Measurements from ENCODE around the gene CHN2. TPM values are rescaled to one million over a fixed set of nuclear protein-coding genes. Genes with fewer than 3 reads are reported as not detected.

CHN2 gene
- polyA plus RNA-seq, 1 experiment, result not detected

GRCh38 chr7:29434380-29434768 lies 239.8 kb downstream of the CHN2 start:
- no peak for DNase-seq (ENCODE audit: low read depth, low spot score)
- H3K4me3 ChIP-seq (ENCODE audit: low read depth, low read length), result no peak overlapping the region
- ChIA-PET CTCF (interaction anchor here (0.6 kb wide), 1 partner anchor 610 kb away, joined by 3 read pairs; no protein-coding TSS in a partner anchor), POLR2A (no interaction called here)
- TF ChIP-seq CTCF (IDR thresholded peaks at IDR 0.05; ENCODE audit: low read depth, low read length), result no peak
- no peak overlapping the region for H3K27ac ChIP-seq (ENCODE audit: low read depth, low read length)
- no peaks in the 10 kb centered on the region for H3K27me3 ChIP-seq (ENCODE audit: control insufficient read depth, insufficient read depth, low read length)
- H3K9me3 ChIP-seq (ENCODE audit: control insufficient read depth, insufficient read depth, low read length), result no peaks in the 10 kb centered on the region

GRCh38 chr7:29435167-29435566 lies 240.6 kb downstream of the CHN2 start:
- DNase-seq (ENCODE audit: low read depth, low spot score), result no peak
- CTCF ChIA-PET, result interaction anchor here (0.6 kb wide), 1 partner anchor 611 kb away, joined by 3 read pairs; no protein-coding TSS in a partner anchor
- Histone ChIP-seq H3K9me3 (ENCODE audit: control insufficient read depth, insufficient read depth, low read length) (no peaks in the 10 kb centered on the region), H3K4me3 (ENCODE audit: low read depth, low read length) (no peak overlapping the region), H3K27ac (ENCODE audit: low read depth, low read length) (no peak overlapping the region), H3K27me3 (ENCODE audit: control insufficient read depth, insufficient read depth, low read length) (no peaks in the 10 kb centered on the region)
- no peak for TF ChIP-seq CTCF (IDR thresholded peaks at IDR 0.05; ENCODE audit: low read depth, low read length)
- POLR2A ChIA-PET, result no interaction called here

- DNase-seq (ENCODE audit: low read depth, low spot score), result no peak
- no peaks in the 10 kb centered on the region for H3K9me3 ChIP-seq (ENCODE audit: control insufficient read depth, insufficient read depth, low read length)
- H3K27ac ChIP-seq (ENCODE audit: low read depth, low read length), result no peak overlapping the region
- CTCF ChIA-PET, result no interaction called here
- POLR2A ChIA-PET, result no interaction called here
- no peak for TF ChIP-seq CTCF (IDR thresholded peaks at IDR 0.05; ENCODE audit: low read depth, low read length)
- no peak overlapping the region for H3K4me3 ChIP-seq (ENCODE audit: low read depth, low read length)
- no peaks in the 10 kb centered on the region for H3K27me3 ChIP-seq (ENCODE audit: control insufficient read depth, insufficient read depth, low read length)
Measured at GRCh38 chr7:29435902-29436301, 241.3 kb downstream of the CHN2 start.

- ChIA-PET POLR2A (no interaction called here), CTCF (no interaction called here)
- no peaks in the 10 kb centered on the region for H3K27me3 ChIP-seq (ENCODE audit: control insufficient read depth, insufficient read depth, low read length)
- TF ChIP-seq CTCF (IDR thresholded peaks at IDR 0.05; ENCODE audit: low read depth, low read length), result no peak
- no peak overlapping the region for H3K27ac ChIP-seq (ENCODE audit: low read depth, low read length)
- no peak for DNase-seq (ENCODE audit: low read depth, low spot score)
- H3K4me3 ChIP-seq (ENCODE audit: low read depth, low read length), result no peak overlapping the region
- H3K9me3 ChIP-seq (ENCODE audit: control insufficient read depth, insufficient read depth, low read length), result no peaks in the 10 kb centered on the region
Measured at GRCh38 chr7:29442146-29442545, 247.6 kb downstream of the CHN2 start.

- ChIA-PET POLR2A (no interaction called here), CTCF (no interaction called here)
- no peak for TF ChIP-seq CTCF (IDR thresholded peaks at IDR 0.05; ENCODE audit: low read depth, low read length)
- H3K9me3 ChIP-seq (ENCODE audit: control insufficient read depth, insufficient read depth, low read length), result no peaks in the 10 kb centered on the region
- no peak overlapping the region for H3K4me3 ChIP-seq (ENCODE audit: low read depth, low read length)
- H3K27me3 ChIP-seq (ENCODE audit: control insufficient read depth, insufficient read depth, low read length), result no peaks in the 10 kb centered on the region
- DNase-seq (ENCODE audit: low read depth, low spot score), result no peak
- no peak overlapping the region for H3K27ac ChIP-seq (ENCODE audit: low read depth, low read length)
Measured at GRCh38 chr7:29443552-29443951, 249.0 kb downstream of the CHN2 start.

All from AG04450 (cell line).